ENCODE data around the gene TMEM14C.
"Not testable (repeated sequence)": the region's sequence is repeated elsewhere in the genome, so short reads cannot be mapped to it uniquely, and the experiment has no call there.

DNA sequence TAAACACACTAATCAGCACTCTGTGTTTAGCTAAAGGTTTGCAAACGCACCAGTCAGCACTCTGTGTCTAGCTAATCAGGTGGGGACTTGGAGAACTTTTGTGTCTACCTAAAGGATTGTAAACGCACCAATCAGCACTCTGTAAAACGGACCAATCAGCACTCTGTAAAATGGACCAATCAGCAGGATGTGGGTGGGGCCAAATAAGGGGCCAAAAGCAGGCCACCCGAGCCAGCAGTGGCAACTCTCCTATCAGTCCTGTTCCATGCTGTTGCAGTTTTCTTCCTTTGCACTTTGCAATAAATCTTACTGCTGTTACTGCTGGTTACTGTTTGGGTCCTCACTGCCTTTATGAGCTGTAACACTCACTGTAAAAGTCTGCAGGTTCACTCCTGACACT is 18.8 kb downstream of the TMEM14C start:
- TF ChIP-seq, protein P1, sequence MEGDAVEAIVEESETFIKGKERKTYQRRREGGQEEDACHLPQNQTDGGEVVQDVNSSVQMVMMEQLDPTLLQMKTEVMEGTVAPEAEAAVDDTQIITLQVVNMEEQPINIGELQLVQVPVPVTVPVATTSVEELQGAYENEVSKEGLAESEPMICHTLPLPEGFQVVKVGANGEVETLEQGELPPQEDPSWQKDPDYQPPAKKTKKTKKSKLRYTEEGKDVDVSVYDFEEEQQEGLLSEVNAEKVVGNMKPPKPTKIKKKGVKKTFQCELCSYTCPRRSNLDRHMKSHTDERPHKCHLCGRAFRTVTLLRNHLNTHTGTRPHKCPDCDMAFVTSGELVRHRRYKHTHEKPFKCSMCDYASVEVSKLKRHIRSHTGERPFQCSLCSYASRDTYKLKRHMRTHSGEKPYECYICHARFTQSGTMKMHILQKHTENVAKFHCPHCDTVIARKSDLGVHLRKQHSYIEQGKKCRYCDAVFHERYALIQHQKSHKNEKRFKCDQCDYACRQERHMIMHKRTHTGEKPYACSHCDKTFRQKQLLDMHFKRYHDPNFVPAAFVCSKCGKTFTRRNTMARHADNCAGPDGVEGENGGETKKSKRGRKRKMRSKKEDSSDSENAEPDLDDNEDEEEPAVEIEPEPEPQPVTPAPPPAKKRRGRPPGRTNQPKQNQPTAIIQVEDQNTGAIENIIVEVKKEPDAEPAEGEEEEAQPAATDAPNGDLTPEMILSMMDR (IDR thresholded peaks at IDR 0.05), result not testable (repeated sequence)
- TF ChIP-seq POLR2AphosphoS5, POLR2A (IDR thresholded peaks at IDR 0.05): not testable (repeated sequence)

Data from stomach (tissue), 4 donors.